GM19372 (cell line): Measurements from ENCODE around the gene MRPL23.
"Not testable (repeated sequence)": the region's sequence is repeated elsewhere in the genome, so short reads cannot be mapped to it uniquely, and the experiment has no call there.

Experiments used
- ATAC-seq: cut with Tn5 transposase; IDR thresholded peaks from one replicate; pipeline ENCODE4 v1.9.1; 2021; ENCODE audit warnings: mild to moderate bottlenecking, low read depth, moderate library complexity; ENCODE audit not compliant: unreplicated experiment

MRPL23 gene

GRCh38 chr11:1932681-1933080 lies 14.5 kb upstream of the MRPL23 start:
- no peak for ATAC-seq

GRCh38 chr11:1933416-1934334 lies 13.5 kb upstream of the MRPL23 start:
- no peak for ATAC-seq

- no peak for ATAC-seq
Observed at GRCh38 chr11:1934335-1935155, 12.6 kb upstream of the MRPL23 start.

- no peak for ATAC-seq
Observed at GRCh38 chr11:1935156-1936071, 11.7 kb upstream of the MRPL23 start.

GRCh38 chr11:1936072-1936780 lies 10.9 kb upstream of the MRPL23 start:
- no peak for ATAC-seq

- no peak for ATAC-seq
Observed at GRCh38 chr11:1936781-1937615, 10.1 kb upstream of the MRPL23 start.

- no peak for ATAC-seq
Observed at GRCh38 chr11:1937616-1938342, 9.4 kb upstream of the MRPL23 start.

- no peak for ATAC-seq
Observed at GRCh38 chr11:1938343-1939005, 8.7 kb upstream of the MRPL23 start.

GRCh38 chr11:1939006-1939625 lies 8.0 kb upstream of the MRPL23 start:
- no peak for ATAC-seq

GRCh38 chr11:1939788-1940187 lies 7.3 kb upstream of the MRPL23 start:
- ATAC-seq: not testable (repeated sequence)

- ATAC-seq: no peak
Observed at GRCh38 chr11:1942558-1943260, 4.4 kb upstream of the MRPL23 start.

- no peak for ATAC-seq
Observed at GRCh38 chr11:1943576-1943975, 3.6 kb upstream of the MRPL23 start.

- no peak for ATAC-seq
Observed at GRCh38 chr11:1943977-1944376, 3.2 kb upstream of the MRPL23 start.

GRCh38 chr11:1947592-1948237 lies 583 bp downstream of the MRPL23 start:
- no peak for ATAC-seq

GRCh38 chr11:1948389-1948788 lies 1.3 kb downstream of the MRPL23 start:
- no peak for ATAC-seq

GRCh38 chr11:1949302-1949701 lies 2.2 kb downstream of the MRPL23 start:
- ATAC-seq: no peak
